C4-2B (cell line): ENCODE data around the gene SENP3.

ENCODE experiments used
- H3K27ac ChIP-seq: fragments of 450-650 bp; 2 replicates; pipeline ENCODE4 v1.5.1; 2017
- CTCF ChIP-seq: fragments of 450-650 bp; conservative IDR thresholded peaks from 2 replicates; pipeline ENCODE4 v1.5.1; 2017; ENCODE audit warnings: mild to moderate bottlenecking
- ZFX ChIP-seq: fragments of 450-650 bp; IDR thresholded peaks from 2 replicates; pipeline ENCODE4 v1.6.1; 2017

Gene SENP3

DNA sequence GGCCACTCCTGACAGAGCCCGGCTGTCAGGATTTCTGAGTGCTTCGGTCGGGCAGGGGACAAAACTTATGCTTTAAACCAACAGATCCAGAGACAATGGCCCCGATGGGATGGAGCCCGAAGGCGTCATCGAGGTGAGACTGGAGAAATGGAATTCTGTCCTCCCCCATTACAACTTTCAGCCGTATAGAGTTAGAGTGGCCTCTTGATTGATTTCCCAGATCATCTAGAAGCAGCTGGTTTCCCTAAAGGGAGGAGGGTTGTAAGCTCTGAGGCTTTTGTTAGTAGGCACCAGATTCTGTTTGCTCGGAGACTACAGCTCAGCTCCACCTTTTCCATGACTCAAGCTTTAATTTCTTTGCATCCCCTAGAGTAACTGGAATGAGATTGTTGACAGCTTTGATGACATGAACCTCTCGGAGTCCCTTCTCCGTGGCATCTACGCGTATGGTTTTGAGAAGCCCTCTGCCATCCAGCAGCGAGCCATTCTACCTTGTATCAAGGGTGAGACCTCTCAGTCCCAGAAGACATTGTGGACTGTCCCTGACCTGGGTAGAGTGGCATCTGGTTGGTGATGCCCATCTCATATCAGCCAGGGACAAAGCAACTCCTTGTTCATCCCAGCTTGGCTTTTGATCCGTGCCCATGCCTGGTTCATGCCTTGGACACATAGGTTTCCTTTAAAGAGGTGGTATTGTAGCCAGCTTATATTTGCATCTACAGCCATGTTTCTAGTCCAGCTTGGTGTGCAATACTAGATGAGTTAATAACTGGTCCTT lies 12.6 kb downstream of the SENP3 start:
- H3K27ac ChIP-seq = peak overlapping the region; percentile 100
- TF ChIP-seq ZFX (no peak), CTCF (no peak)

- no peak for TF ChIP-seq CTCF
- TF ChIP-seq ZFX = no peak
- peak overlapping the region; percentile 100; the same call in 1 of the 2 replicates for H3K27ac ChIP-seq
Observed at GRCh38 chr17:7575481-7575883, 13.8 kb downstream of the SENP3 start.

DNA sequence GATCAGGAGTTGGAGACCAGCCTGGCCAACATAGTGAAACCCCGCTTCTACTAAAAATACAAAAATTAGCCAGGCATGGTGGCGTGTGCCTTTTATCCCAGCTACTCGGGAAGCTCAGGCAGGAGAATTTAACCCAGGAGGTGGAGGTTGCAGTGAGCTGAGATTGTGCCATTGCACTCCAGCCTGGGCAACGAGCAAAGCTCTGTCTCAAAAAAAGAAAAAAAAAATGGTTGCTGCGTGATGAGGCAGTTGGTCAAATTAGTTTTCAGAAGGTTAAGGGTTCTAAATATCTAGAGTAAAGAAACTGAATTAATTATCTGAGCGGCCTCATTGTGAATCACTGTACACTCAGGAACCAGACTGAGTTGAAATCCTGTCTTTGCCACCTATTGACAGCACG lies 14.2 kb downstream of the SENP3 start:
- no peak for TF ChIP-seq CTCF
- TF ChIP-seq ZFX = no peak
- peak overlapping the region; percentile 100; the same call in 1 of the 2 replicates for H3K27ac ChIP-seq

GRCh38 chr17:7576432-7576937 lies 14.8 kb downstream of the SENP3 start:
- TF ChIP-seq CTCF (no peak), ZFX (no peak)
- no peak overlapping the region for H3K27ac ChIP-seq

DNA sequence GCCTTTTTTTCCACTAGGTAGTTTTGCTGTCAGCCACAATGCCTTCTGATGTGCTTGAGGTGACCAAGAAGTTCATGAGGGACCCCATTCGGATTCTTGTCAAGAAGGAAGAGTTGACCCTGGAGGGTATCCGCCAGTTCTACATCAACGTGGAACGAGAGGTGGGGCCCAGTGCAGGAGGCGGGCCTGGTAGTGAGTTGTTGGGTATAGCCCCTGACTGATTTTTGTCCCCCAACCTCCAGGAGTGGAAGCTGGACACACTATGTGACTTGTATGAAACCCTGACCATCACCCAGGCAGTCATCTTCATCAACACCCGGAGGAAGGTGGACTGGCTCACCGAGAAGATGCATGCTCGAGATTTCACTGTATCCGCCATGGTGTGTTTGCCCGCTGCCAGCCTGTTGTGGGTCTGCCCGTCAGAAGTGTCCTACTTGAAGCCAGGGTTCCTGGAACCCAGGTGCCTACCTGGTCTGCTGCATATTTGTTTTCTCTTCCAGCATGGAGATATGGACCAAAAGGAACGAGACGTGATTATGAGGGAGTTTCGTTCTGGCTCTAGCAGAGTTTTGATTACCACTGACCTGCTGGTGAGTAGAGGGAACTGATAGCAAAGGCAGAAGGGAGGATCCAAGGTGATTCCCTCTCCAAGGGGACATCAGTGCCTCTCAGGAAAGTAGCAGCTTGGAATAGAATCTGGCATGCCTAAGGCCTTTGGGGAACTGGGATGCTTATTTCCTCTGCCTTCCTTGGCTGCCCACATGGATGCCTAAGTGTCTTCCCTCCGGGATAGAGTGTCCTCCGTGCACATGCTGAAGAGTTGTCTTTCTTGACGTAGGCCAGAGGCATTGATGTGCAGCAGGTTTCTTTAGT lies 15.8 kb downstream of the SENP3 start:
- TF ChIP-seq CTCF (no peak), ZFX (no peak)
- no peak overlapping the region for H3K27ac ChIP-seq

GRCh38 chr17:7579001-7579833 lies 17.5 kb downstream of the SENP3 start, which contains the start of gene CD68:
TSS of gene CD68 (plus strand) at chr17:7579638. CDS start at chr17:7579678, 40 bp downstream.
- H3K27ac ChIP-seq = peak within 1 kb of the TSS; percentile 100

More at GRCh38 chr17:7579001-7579833, 17.5 kb downstream of the SENP3 start, which contains the start of gene CD68:
- TF ChIP-seq ZFX (no peak), CTCF (no peak)
